ENCODE measurements around the gene EFHC1.
"Not testable (repeated sequence)": the region's sequence is repeated elsewhere in the genome, so short reads cannot be mapped to it uniquely, and the experiment has no call there.

DNA sequence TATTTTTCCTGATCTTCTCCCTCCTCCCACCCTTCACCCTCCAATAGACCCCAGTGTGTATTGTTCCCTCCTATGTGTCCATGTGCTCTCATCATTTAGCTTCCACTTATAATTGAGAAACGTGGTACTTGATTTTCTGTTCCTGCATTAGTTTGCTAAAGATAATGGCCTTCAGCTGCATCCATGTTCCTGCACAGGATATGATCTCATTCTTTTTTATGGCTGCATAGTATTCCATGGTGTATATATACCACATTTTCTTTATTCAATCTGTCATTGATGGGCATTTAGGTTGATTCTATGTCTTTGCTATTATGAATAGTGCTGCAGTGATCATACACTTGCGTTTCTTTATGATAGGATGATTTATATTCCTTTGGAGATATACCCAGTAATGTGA lies 41.1 kb downstream of the EFHC1 start:
- not testable (repeated sequence) for TF ChIP-seq OSR1, ZC3H10, SNAI2, ZFP3 (CRISPR knock-in tag; IDR thresholded peaks at IDR 0.05)
- TF ChIP-seq, protein P1, sequence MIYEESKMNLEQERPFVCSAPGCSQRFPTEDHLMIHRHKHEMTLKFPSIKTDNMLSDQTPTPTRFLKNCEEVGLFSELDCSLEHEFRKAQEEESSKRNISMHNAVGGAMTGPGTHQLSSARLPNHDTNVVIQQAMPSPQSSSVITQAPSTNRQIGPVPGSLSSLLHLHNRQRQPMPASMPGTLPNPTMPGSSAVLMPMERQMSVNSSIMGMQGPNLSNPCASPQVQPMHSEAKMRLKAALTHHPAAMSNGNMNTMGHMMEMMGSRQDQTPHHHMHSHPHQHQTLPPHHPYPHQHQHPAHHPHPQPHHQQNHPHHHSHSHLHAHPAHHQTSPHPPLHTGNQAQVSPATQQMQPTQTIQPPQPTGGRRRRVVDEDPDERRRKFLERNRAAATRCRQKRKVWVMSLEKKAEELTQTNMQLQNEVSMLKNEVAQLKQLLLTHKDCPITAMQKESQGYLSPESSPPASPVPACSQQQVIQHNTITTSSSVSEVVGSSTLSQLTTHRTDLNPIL (CRISPR knock-in tag; IDR thresholded peaks at IDR 0.05; ENCODE audit: low read depth): not testable (repeated sequence)
